Smooth muscle cell of trachea (primary cell): ENCODE measurements around the gene EXTL2. TPM values are rescaled to one million over a fixed set of nuclear protein-coding genes. Genes with fewer than 3 reads are reported as not detected.

Experiments used
- total RNA-seq: library from RNA; depleted of rRNA; stranded (reverse); fragments of >200 nt; gene quantifications from 2 replicates; pipeline ENCODE4 v1.2.1, GENCODE V29; 2014

The EXTL2 gene, protein sequence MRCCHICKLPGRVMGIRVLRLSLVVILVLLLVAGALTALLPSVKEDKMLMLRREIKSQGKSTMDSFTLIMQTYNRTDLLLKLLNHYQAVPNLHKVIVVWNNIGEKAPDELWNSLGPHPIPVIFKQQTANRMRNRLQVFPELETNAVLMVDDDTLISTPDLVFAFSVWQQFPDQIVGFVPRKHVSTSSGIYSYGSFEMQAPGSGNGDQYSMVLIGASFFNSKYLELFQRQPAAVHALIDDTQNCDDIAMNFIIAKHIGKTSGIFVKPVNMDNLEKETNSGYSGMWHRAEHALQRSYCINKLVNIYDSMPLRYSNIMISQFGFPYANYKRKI
- 26.1 and 41.2 TPM in 2 replicates for total RNA-seq

DNA sequence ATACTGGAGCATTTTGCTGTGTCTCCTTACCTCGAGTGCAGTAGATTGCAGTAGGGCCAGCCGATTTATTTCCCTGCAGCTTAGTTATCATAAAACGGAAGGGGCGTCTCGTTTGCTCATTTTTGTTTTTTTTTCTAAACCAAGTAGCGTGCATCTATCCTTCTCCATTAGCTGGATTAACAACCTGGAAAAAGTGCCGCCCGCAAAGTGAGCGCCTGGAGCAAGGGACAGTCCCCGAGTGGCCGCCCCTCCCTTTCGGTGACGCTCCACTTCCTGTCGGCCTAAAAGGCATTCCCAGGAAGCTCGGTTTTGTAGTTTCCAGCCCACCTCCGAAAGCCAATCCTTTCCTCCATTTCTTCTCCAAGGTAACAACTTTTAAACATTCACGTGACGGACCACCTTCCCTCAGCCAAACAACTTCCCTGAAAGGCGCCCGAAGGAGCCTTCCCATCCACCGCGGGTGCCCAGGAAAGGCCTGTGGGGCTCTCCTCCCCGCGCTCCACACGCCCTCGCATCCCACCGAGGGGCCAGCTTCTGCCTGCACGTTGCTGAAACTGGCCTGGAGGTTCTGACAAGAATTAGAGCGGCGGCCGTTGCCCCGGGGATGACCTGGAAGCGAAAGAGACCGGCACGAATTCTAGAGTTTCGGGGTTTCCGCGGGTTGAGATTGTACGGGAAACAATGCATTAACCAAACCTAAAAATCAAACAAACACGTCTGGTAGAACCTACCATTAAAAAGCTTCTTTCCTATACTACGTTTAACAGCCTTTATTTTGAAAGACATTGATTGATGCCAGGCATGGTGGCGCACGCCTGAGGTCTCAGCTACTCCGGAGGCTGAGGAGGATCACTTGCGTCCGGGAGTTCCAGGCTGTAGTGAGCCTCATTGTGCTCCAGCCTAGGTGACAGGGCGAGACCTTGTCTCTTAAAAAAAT is at the start of gene EXTL2:
Gene EXTL2 (minus strand): TSS at position 240 of the 937 bp plus-strand sequence. CDS start 6,085 bp downstream, outside the sequence.

GRCh38 chr1:100895540-100896480 is 1.2 kb upstream of the EXTL2 start, which contains the start of gene SLC30A7:
TSS of gene SLC30A7 (plus strand) at chr1:100896090. CDS start at chr1:100896263, 173 bp downstream.

Other genes with a start within 250 kb of the EXTL2 start
- gene VCAM1, start 175.1 kb downstream of the EXTL2 start, total RNA-seq = 2.9 and 23.3 TPM in 2 replicates
- 27.3 and 31.9 TPM in 2 replicates for gene SLC30A7, start 1.2 kb upstream of the EXTL2 start, total RNA-seq
- gene DPH5, start 130.9 kb upstream of the EXTL2 start, total RNA-seq = 31.4 and 35.6 TPM in 2 replicates